C4-2B (cell line): Measurements from ENCODE around the gene RTTN.

Experiments
- ZFX ChIP-seq: fragments of 450-650 bp; IDR thresholded peaks from 2 replicates; pipeline ENCODE4 v1.6.1; 2017
- TF ChIP-seq, protein P1 (sequence below): fragments of 450-650 bp; conservative IDR thresholded peaks from 2 replicates; pipeline ENCODE4 v1.5.1; 2017; ENCODE audit warnings: mild to moderate bottlenecking

DNA sequence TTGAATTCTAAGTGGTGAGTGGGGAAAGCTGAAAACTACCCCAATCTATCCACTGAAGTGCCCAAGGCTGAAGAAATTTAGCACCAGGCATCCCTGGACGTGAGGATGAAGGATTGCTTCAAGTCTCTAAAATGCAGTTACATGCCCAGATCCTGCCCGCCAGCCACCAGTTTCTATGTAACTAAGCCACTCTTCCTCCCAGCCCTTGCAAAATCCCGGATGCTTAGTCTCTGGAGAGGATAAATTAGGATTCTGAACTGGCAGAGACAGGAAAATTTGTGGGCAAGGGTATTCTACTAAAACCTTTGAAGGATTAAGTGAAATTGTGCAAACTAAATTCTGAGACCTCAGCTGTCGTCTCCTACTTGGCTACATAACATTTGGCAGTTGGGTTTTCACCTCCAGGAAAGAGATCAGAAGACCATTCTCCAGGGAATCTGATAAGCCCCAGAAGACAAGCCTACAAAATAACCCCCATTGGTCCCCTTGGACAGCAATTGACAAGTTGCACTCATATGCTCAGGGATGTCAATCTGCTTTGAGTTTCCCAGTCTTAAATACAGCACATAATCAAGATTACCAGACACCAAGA lies 163.9 kb downstream of the RTTN start:
- TF ChIP-seq, protein P1, sequence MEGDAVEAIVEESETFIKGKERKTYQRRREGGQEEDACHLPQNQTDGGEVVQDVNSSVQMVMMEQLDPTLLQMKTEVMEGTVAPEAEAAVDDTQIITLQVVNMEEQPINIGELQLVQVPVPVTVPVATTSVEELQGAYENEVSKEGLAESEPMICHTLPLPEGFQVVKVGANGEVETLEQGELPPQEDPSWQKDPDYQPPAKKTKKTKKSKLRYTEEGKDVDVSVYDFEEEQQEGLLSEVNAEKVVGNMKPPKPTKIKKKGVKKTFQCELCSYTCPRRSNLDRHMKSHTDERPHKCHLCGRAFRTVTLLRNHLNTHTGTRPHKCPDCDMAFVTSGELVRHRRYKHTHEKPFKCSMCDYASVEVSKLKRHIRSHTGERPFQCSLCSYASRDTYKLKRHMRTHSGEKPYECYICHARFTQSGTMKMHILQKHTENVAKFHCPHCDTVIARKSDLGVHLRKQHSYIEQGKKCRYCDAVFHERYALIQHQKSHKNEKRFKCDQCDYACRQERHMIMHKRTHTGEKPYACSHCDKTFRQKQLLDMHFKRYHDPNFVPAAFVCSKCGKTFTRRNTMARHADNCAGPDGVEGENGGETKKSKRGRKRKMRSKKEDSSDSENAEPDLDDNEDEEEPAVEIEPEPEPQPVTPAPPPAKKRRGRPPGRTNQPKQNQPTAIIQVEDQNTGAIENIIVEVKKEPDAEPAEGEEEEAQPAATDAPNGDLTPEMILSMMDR: no peak
- no peak for TF ChIP-seq ZFX
